ENCODE data around the gene TPGS1.

Gene TPGS1

DNA sequence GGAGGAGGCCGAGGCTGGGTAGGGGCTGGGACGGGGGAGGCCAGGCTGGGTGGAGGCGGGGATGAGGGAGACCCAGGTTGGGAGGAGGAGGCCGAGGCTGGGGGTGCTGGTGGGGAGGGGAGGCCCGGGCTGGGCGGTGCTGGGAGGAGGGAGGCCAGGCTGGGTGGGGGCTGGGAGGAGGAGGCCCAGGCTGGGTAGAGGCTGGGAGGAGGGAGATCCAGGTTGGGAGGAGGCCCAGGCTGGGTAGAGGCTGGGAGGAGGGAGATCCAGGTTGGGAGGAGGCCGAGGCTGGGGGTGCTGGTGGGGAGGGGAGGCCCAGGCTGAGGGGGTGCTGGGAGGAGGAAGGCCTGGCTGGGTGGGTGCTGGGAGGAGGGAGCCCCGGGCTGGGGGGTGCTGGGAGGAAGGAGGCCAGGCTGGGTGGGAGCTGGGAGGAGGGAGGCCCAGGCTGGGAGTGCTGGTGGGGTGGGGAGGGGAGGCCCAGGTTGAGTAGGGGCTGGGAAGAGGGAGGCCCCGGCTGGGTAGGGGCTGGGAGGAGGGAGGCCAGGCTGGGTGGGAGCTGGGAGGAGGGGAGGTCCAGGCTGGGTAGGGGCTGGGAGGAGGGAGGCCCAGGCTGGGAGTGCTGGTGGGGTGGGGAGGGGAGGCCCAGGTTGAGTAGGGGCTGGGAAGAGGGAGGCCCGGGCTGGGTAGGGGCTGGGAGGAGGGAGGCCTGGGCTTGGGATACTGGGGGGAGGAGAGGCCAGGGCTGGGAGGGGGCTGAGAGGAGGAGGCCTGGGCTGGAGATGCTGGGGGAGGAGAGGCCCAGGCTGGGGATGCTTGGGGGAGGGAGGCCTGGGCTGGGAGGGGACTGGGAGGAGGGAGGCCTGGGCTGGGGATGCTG, 10.7 kb downstream of the TPGS1 start:
- FAIRE-seq (no peak), DNase-seq (ENCODE audit: insufficient read length, low spot score) (no peak)
- TF ChIP-seq CTCF (IDR thresholded peaks at IDR 0.05; ENCODE audit: insufficient read depth, missing control alignments), result no peak

DNA sequence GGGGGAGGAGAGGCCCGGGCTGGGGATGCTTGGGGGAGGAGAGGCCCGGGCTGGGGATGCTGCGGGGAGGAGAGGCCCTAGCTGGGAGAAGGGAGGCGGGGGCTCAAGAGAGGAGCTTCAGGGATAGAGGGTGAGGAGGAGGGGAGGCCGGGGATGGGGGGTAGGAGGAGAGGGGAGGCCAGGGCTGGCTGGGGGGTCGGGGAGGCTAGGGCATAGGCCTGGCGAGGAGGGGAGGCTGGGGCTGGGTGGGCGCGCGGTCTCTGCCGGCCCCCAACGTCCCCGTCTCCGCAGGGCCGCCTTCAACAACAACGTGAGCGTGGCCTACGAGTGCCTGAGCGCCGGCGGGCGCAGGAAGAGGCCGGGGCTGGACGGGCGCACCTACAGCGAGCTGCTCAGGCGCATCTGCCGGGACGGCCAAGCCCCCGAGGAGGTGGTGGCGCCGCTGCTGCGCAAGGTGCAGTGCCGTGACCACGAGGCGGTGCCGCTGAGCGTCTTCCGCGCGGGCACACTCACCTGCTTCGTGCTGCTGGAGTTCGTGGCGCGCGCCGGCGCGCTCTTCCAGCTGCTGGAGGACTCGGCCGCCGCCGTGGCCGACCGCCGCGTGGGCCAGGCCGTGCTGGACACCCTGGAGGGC, 11.4 kb downstream of the TPGS1 start:
- DNase-seq (ENCODE audit: insufficient read length, low spot score) (no peak), FAIRE-seq (no peak)

GRCh38 chr19:519449-519865, 12.2 kb downstream of the TPGS1 start:
- TF ChIP-seq CTCF (IDR thresholded peaks at IDR 0.05; ENCODE audit: insufficient read depth, missing control alignments), result no peak
- DNase-seq (ENCODE audit: insufficient read length, low spot score) (no peak), FAIRE-seq (no peak)

More for the DNA sequence above, 11.4 kb downstream of the TPGS1 start:
- no peak for TF ChIP-seq CTCF (IDR thresholded peaks at IDR 0.05; ENCODE audit: insufficient read depth, missing control alignments)

DNA sequence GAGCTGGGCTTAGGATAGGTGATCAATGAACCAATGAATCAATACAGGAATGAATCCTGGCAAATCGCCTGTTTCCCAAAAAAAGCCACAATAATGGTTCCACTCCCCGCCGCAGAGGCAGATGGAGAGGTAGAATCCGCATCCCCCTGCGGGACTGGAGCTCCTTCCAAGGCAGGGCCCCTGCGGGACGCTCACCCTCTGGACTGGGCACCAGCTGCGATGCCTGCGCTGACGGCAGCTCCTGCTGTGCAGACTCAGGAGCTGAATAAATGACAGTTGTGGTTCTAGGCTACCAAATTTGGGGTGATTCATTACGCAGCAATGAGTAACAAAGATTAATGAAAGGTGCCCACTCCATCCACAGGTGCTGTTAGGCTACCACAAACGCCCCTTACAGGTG, 15.4 kb downstream of the TPGS1 start:
- no peak for TF ChIP-seq CTCF (IDR thresholded peaks at IDR 0.05; ENCODE audit: insufficient read depth, missing control alignments)
- no peak for DNase-seq (ENCODE audit: insufficient read length, low spot score)
- no peak for FAIRE-seq

DNA sequence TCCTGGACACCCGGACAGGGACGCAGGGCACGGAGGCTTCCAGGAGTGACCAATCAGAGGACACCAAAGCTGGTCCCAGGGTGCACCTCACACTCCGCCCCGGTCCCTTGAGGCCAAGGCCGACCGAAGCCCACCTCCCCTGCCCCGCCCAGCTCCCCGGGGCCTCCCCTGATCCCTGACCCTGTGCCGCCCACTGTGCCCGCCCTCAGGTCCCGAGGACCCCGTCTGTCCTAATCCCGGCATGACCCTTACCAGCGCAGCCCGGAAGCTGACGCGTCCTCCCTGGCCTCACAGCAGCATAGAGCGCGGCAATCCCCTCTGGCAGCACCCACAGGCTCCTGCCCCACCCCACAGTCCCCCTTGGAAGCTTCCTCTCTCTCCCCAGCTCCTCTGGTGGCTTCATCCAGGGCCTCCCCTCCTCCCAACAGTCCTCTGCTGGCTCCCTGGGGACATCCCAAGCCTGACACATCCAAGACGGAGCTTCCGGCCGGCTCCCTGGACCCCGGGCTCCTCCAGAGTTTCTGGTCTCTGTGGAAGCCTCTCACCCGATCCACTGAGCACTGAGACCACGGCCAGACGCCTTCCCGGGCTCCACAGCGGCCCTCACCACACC, 16.9 kb downstream of the TPGS1 start:
- FAIRE-seq (no peak), DNase-seq (ENCODE audit: insufficient read length, low spot score) (no peak)
- no peak for TF ChIP-seq CTCF (IDR thresholded peaks at IDR 0.05; ENCODE audit: insufficient read depth, missing control alignments)

GRCh38 chr19:525029-525428, 17.7 kb downstream of the TPGS1 start:
- no peak for FAIRE-seq
- no peak for DNase-seq (ENCODE audit: insufficient read length, low spot score)
- no peak for TF ChIP-seq CTCF (IDR thresholded peaks at IDR 0.05; ENCODE audit: insufficient read depth, missing control alignments)
